Endothelial cell of umbilical vein (primary cell): ENCODE measurements around the gene NECTIN4. TPM values are rescaled to one million over a fixed set of nuclear protein-coding genes. Genes with fewer than 3 reads are reported as not detected.

ENCODE experiments used
- BruUV-seq: library from RNA; stranded (reverse); fragments of 400-500 nt; replicated peaks from 2 replicates; lab custom pipeline; 2021; lab: Mats Ljungman, UMichigan
- CTCF ChIA-PET: fragments of 300-600, 350-600 bp; sonication (Branson Sonifier 250); formaldehyde crosslinking; loops from one replicate; lab custom pipeline; 2021; ENCODE audit warnings: antibody characterized with exemption, inconsistent platforms; lab: Charles Lee
- POLR2A ChIA-PET: fragments of 300-600, 350-600 bp; sonication (Branson Sonifier 250); formaldehyde crosslinking; loops from one replicate; lab custom pipeline; 2021; ENCODE audit warnings: antibody characterized with exemption, inconsistent platforms; lab: Charles Lee
- DNase-seq: peaks from one replicate; pipeline ENCODE4 v3.0.0-alpha.2; 2011; ENCODE audit warnings: low read depth, low spot score
- FAIRE-seq: peaks from 2 replicates; lab custom pipeline; 2011; peaks lifted over from hg19 to GRCh38; lab: Jason Lieb, UNC
- H2AFZ ChIP-seq: 2 replicates; pipeline ENCODE4 v1.6.0; 2012; ENCODE audit warnings: low read depth, low read length, control low read depth, inconsistent platforms
- H3K27ac ChIP-seq: 2 replicates; pipeline ENCODE4 v1.5.1; 2011; ENCODE audit warnings: low read depth, mild to moderate bottlenecking, control low read depth, low read length, moderate library complexity; ENCODE audit not compliant: insufficient read depth
- H3K27me3 ChIP-seq, 2 experiments: 2 replicates each; pipeline versions ENCODE4 v1.6.0 to v1.6.1; 2011; ENCODE audit warnings: low read length in 2 of 2, mixed read lengths in 1 of 2; ENCODE audit not compliant: control insufficient read depth in 2 of 2, insufficient read depth in 2 of 2
- H3K36me3 ChIP-seq, 2 experiments: 2 replicates in 1 of 2; 3 replicates in 1 of 2; pipeline ENCODE4 v1.5.1; 2011; ENCODE audit warnings: low read length in 2 of 2, mild to moderate bottlenecking in 1 of 2, moderate library complexity in 1 of 2; ENCODE audit not compliant: control insufficient read depth in 2 of 2, insufficient read depth in 2 of 2; ENCODE audit errors: extremely low read depth in 1 of 2
- H3K4me1 ChIP-seq: 3 replicates; pipeline ENCODE4 v1.5.1; 2011; ENCODE audit warnings: mild to moderate bottlenecking, low read length; ENCODE audit not compliant: control insufficient read depth, insufficient read depth; ENCODE audit errors: extremely low read depth
- H3K4me2 ChIP-seq: 2 replicates; pipeline ENCODE4 v1.6.1; 2011; ENCODE audit warnings: low read length, control low read depth, mixed read lengths; ENCODE audit not compliant: insufficient read depth
- H3K4me3 ChIP-seq, 3 experiments: fragments of 200-600 bp in 1 of 3; sonication (generic), shearing (Covaris generic) in 1 of 3; replicated peaks in 1 of 3; 2 replicates each; pipeline ENCODE4 v1.5.1; 2011 to 2016; ENCODE audit warnings: control low read depth in 3 of 3, low read length in 3 of 3, mild to moderate bottlenecking in 2 of 3, inconsistent platforms in 1 of 3, low read depth in 1 of 3, moderate library complexity in 1 of 3; ENCODE audit not compliant: insufficient read depth in 1 of 3
- H3K79me2 ChIP-seq: 2 replicates; pipeline ENCODE4 v1.6.0; 2012; ENCODE audit warnings: low read length, inconsistent platforms; ENCODE audit not compliant: control insufficient read depth, insufficient read depth
- H3K9ac ChIP-seq: replicated peaks from 2 replicates; pipeline ENCODE3; 2011; ENCODE audit warnings: low read length, control low read depth; ENCODE audit not compliant: insufficient read depth; ENCODE audit errors: extremely low read depth
- H3K9me1 ChIP-seq: replicated peaks from 3 replicates; pipeline ENCODE4 v1.6.0; 2011; ENCODE audit warnings: mild to moderate bottlenecking, low read length; ENCODE audit not compliant: control insufficient read depth, insufficient read depth; ENCODE audit errors: extremely low read depth
- H3K9me3 ChIP-seq: replicated peaks from 2 replicates; pipeline ENCODE4 v1.5.1; 2012; ENCODE audit warnings: low read length, inconsistent platforms; ENCODE audit not compliant: control insufficient read depth, insufficient read depth
- H4K20me1 ChIP-seq: replicated peaks from 2 replicates; pipeline ENCODE3; 2011; ENCODE audit warnings: mild to moderate bottlenecking, low read length; ENCODE audit not compliant: control insufficient read depth, insufficient read depth; ENCODE audit errors: extremely low read depth
- EZH2 ChIP-seq: IDR thresholded peaks from 2 replicates; pipeline ENCODE4 v1.6.1; 2012; ENCODE audit warnings: borderline replicate concordance, low read depth, mild to moderate bottlenecking, moderate library complexity, low read length, inconsistent platforms; ENCODE audit not compliant: severe bottlenecking
- GATA2 ChIP-seq: IDR thresholded peaks from 2 replicates; pipeline ENCODE4 v1.7.0; 2011; ENCODE audit warnings: low read depth, mild to moderate bottlenecking, moderate library complexity, mixed read lengths, low read length; ENCODE audit not compliant: insufficient read length, insufficient read depth
- JUN ChIP-seq: IDR thresholded peaks from 2 replicates; pipeline ENCODE4 v1.6.1; 2011; ENCODE audit warnings: borderline replicate concordance, low read depth; ENCODE audit not compliant: insufficient read length, insufficient read depth
- MYC ChIP-seq: IDR thresholded peaks from one replicate; pipeline ENCODE4 v1.6.1; 2011; ENCODE audit warnings: mild to moderate bottlenecking, low read depth, low read length
- POLR2A ChIP-seq: IDR thresholded peaks from 2 replicates; pipeline ENCODE4 v1.6.1; 2012; ENCODE audit warnings: low read depth, mild to moderate bottlenecking, control low read depth, low read length
- POLR2AphosphoS5 ChIP-seq: IDR thresholded peaks from 2 replicates; pipeline ENCODE4 v1.6.1; 2012; ENCODE audit warnings: low read depth, mild to moderate bottlenecking, control low read depth, low read length, moderate library complexity; ENCODE audit not compliant: insufficient read depth
- dilution Hi-C: fragments of 300-500 bp; cut with MboI; formaldehyde crosslinking; loops from one replicate; pipeline ENCODE4 v1.15.0; 2019; ENCODE audit warnings: low sequenced_read_pairs; ENCODE audit not compliant: extremely low pct_ligation_motif_present
- intact Hi-C: fragments of 100-400 bp; cut with micrococcal nuclease; formaldehyde crosslinking; loops from one replicate; pipeline ENCODE4 v1.10.0; 2022
- polyA plus RNA-seq, 4 experiments: library from polyadenylated mRNA; depleted of rRNA in 3 of 4; stranded (reverse) in 3 of 4; unstranded in 1 of 4; fragments of >200 nt; gene quantifications; 2 replicates each; pipeline versions ENCODE4 v1.2.1 to v1.2.3, GENCODE V29; 2011 to 2012; ENCODE audit warnings: missing spikeins in 1 of 4
- total RNA-seq: library from RNA; stranded (reverse); gene quantifications from 2 replicates; pipeline ENCODE4 v1.2.3, GENCODE V29; 2021
- TF ChIP-seq, protein P1 (sequence below): IDR thresholded peaks from 2 replicates; pipeline ENCODE4 v1.6.1; 2011; ENCODE audit not compliant: insufficient read depth, insufficient read length
- TF ChIP-seq, protein P2 (sequence below), 2 donors: IDR thresholded peaks; 1 replicate in 1 of 2; 2 replicates in 1 of 2; pipeline ENCODE4 v1.5.1; 2011; ENCODE audit warnings: low read length in 2 of 2, mild to moderate bottlenecking in 2 of 2, moderate library complexity in 2 of 2, control low read depth in 1 of 2, inconsistent platforms in 1 of 2, low read depth in 1 of 2; ENCODE audit not compliant: insufficient read depth in 1 of 2; ENCODE audit errors: extremely low read depth in 1 of 2

NECTIN4 gene
- total and polyA plus RNA-seq, 2 donors (not counting 3 experiments of a cell fraction or from before 2014, with no cell fraction given), result 0.15 to 0.58 TPM

DNA sequence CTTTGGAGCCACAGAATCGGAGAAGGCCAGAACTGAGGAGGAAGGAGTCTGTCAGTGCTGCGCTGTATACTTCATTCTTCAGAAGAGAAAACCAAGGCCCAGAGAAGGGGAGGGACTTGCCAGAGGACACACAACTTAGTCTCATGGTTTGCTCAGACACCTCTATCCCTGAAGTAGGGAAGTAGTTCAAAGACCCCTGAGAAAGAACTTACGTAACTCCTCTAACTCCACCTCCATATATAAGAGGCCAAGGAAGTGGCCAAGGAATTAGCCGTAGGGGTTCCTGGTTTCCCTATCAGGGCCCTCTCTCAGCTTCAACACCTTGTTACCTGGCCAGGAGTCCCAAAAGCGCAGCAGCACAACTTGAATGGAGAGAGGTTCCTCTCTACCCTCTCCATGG, 580 bp upstream of the NECTIN4 start:
- Histone ChIP-seq H3K36me3 (no peaks in the 10 kb centered on the region), H3K4me2 (no peak overlapping the region), H3K9me3 (no peaks in the 10 kb centered on the region), H3K4me1 (no peaks in the 10 kb centered on the region), H2AFZ (no peak overlapping the region), H4K20me1 (no peaks in the 10 kb centered on the region), H3K79me2 (no peaks in the 10 kb centered on the region), H3K4me3 (no peak overlapping the region), H3K27me3 (no peaks in the 10 kb centered on the region), H3K9ac (no peak overlapping the region), H3K9me1 (no peaks in the 10 kb centered on the region), H3K27ac (no peak overlapping the region)
- dilution Hi-C loops (no loop called here), intact Hi-C loops (no loop called here)
- ChIA-PET CTCF (interaction anchor here (2.1 kb wide), 1 partner anchor 92 kb away, joined by 6 read pairs; no protein-coding TSS in a partner anchor), POLR2A (no interaction called here)
- FAIRE-seq (no peak), DNase-seq (no peak)
- TF ChIP-seq POLR2AphosphoS5 (no peak), POLR2A (no peak), MYC (no peak), GATA2 (no peak), EZH2 (no peak), JUN (no peak)
- TF ChIP-seq, protein P1, sequence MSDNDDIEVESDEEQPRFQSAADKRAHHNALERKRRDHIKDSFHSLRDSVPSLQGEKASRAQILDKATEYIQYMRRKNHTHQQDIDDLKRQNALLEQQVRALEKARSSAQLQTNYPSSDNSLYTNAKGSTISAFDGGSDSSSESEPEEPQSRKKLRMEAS, result no peak
- TF ChIP-seq, protein P2, sequence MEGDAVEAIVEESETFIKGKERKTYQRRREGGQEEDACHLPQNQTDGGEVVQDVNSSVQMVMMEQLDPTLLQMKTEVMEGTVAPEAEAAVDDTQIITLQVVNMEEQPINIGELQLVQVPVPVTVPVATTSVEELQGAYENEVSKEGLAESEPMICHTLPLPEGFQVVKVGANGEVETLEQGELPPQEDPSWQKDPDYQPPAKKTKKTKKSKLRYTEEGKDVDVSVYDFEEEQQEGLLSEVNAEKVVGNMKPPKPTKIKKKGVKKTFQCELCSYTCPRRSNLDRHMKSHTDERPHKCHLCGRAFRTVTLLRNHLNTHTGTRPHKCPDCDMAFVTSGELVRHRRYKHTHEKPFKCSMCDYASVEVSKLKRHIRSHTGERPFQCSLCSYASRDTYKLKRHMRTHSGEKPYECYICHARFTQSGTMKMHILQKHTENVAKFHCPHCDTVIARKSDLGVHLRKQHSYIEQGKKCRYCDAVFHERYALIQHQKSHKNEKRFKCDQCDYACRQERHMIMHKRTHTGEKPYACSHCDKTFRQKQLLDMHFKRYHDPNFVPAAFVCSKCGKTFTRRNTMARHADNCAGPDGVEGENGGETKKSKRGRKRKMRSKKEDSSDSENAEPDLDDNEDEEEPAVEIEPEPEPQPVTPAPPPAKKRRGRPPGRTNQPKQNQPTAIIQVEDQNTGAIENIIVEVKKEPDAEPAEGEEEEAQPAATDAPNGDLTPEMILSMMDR (IDR thresholded peaks at IDR 0.05; ENCODE audit: extremely low read depth in 1 of 2, insufficient read depth in 1 of 2, low read depth in 1 of 2, low read length in 2 of 2), result no peak
- BruUV-seq, result no TSS peak
